Activated CD4-positive, alpha-beta T cell treated with anti-CD3 and anti-CD28 coated beads for 48 hours (primary cell): ENCODE results near the gene CALM1.
A peak's percentile ranks its signal among the peaks of the same experiment; 100 is the strongest.
"Not testable (repeated sequence)": the region's sequence is repeated elsewhere in the genome, so short reads cannot be mapped to it uniquely, and the experiment has no call there.

ENCODE experiments used
- DNase-seq: peaks from one replicate; pipeline ENCODE4 v3.0.0-alpha.2; 2020

Gene CALM1

DNA sequence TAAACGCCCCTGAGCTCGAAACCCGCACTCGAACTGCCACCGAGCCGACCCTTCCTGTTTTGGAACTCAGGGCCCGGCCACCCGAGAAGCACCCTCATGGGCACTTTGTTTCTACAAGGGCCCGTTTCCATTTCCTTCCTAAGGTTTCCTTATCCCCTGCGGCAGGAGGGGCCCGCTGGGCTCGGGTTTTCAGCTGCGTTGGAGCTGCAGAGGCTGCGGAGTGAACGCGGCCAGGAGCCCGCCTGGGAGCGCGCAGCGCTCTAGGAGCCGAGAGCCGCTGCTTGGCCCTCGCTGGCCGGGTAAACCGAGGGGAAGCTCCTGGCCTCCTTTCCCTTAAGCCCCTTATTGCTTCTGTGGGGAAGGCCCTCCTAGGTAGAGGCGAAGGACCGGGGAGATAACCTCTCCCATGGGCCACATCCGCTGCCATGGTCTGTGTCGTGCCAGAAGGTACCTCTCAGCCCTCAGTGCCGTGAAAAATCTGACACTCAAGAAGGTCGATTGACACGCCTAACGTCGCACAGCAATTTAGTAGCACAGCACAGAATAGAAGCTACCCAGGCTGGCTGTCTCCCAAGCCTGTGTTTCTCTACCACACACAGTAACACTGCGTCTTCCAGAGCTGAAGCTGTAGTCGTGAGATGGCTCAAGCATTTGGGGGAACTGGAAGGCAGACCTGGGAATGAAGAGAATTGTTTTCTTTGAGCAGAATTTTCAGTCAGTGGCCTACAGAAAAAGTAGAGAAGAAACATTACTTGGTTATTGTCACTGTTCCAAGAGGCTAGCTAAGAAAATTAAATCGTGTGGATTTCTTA, 12.9 kb upstream of the CALM1 start:
- peak; percentile 64 for DNase-seq

DNA sequence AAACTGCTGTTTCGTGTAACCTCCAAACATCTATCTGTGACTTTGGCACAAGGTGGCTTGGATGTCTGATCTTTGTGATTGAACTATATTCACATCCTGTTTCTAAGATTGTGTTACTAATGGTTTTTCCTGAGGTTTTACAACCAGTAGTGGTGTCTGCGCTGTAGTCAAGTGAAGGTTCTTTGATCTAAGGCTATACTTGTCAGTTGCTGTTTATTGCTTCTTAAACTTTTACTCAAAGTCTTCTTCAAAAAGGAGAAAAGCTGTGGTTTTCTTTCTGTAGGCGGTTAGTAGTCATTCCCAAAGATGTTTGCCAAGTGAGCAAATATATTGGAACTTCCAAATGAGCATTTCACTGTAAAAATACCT, 12.3 kb upstream of the CALM1 start:
- no peak for DNase-seq

DNA sequence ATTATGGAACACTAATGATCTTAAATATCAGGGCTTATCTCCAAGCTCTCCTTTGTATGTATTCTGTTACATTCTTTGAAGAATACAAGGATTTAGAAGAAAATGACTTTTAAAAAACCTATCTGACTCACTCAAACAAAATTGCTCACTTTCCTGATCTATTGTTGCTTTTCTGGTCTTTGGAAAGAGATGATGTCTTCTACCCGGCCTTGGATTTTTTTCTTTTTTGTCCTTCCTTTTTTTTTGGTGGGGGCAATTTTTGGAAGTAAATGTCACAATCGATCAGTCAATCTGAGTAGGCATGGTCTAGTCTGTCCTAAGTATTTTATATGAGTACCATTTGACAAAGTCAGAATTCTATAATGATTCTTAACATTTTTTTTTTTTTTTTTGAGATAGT, 10.5 kb upstream of the CALM1 start:
- no peak for DNase-seq

DNA sequence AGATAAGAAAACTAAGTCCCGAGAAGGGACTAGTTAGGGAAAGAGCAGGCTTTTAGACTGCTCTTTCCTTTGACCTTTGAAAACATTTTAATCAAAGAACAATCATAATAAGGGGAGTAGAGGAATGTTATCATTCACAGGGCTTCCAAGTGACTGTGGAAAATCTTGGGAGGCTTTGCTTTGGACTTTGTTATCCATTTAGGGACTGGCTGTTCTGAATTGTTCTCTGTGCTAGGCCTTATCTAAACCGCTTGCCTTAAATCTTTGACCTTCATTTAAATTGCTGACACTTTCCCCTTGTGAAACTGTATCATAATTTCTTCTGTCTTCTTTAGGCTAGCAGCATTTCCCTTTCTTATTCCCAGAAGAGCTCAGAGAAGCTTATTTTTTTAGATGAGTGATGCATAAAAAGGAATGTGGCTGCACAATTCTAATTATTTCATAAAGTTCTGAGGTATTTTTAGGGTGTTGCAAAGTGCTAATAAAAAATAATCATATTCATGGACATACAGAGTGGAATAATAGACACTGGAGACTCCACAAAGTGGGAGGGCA, 9.5 kb upstream of the CALM1 start:
- no peak for DNase-seq

DNA sequence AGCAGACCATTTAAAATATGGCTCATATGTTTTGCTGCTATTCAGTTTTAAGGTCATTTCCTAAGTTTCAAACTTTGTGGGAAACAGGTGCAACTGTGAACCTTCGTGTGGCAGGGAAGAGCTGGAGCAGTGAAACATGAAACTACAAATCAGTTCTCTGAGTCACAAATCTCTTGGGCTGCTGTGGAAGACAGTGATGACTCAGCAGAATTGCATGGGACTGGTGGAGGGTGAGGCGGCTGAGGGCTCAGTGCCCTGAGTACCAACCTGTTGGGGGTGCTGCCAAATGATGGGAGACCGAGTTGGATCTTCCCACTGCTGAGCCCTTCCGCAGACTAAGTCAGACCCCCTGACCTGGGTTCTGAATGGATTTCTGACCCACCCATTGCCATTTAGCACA, 8.4 kb upstream of the CALM1 start:
- peak; percentile 36 for DNase-seq

DNA sequence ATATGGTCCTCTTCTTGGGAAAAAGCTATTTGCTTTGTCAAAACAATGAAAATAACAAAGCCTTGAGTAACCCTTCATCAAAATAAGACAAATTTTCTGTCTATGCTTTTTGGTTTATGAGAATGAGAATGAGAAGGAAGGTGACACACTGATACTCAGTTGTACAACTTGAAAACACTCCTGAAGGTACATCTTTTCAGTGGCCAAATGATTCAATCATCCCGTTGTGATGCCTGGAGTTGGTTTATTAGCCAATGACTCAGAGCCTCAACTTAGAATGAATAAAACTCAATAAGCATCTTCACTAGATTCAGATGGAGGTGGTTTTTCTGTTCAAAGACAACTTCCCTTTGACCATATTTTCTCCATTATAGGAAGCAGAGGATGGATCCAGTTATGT, 7.8 kb upstream of the CALM1 start:
- DNase-seq: peak; percentile 38

DNA sequence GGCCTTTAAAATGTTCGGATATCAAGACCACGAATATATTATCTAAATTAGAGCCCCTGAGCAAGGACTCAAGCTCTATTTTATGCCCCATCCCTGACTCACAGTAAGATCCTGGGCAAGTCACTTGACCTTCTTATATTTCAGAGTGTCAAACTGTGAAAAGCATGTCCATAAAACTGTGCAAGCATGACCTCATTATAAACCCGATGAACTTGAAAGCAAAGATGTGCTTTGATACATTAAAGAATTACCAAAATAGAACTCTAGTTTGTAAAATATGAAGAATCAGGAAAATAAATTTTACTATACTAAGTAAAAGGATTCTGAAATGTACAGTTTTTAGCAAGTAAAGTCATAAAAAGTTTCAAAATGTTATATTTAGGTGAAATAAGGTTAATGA, 2.9 kb upstream of the CALM1 start:
- DNase-seq: no peak

DNA sequence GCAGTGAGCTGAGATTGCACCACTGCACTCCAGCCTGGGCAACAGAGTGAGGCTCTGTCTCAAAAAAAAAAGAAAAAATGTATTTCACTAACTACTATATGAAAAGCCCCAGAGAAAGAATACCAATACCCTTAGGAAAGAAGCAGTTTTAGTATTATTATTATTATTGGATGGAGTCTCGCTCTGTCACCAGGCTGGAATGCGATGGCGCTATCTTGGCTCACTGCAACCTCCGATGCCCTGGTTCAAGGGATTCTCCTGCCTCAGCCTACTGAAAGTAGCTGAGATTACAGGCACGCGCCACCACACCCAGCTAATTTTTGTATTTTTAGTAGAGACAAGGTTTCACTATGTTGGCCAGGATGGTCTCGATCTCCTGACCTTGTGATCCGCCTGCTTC, 2.0 kb upstream of the CALM1 start:
- DNase-seq: not testable (repeated sequence)

DNA sequence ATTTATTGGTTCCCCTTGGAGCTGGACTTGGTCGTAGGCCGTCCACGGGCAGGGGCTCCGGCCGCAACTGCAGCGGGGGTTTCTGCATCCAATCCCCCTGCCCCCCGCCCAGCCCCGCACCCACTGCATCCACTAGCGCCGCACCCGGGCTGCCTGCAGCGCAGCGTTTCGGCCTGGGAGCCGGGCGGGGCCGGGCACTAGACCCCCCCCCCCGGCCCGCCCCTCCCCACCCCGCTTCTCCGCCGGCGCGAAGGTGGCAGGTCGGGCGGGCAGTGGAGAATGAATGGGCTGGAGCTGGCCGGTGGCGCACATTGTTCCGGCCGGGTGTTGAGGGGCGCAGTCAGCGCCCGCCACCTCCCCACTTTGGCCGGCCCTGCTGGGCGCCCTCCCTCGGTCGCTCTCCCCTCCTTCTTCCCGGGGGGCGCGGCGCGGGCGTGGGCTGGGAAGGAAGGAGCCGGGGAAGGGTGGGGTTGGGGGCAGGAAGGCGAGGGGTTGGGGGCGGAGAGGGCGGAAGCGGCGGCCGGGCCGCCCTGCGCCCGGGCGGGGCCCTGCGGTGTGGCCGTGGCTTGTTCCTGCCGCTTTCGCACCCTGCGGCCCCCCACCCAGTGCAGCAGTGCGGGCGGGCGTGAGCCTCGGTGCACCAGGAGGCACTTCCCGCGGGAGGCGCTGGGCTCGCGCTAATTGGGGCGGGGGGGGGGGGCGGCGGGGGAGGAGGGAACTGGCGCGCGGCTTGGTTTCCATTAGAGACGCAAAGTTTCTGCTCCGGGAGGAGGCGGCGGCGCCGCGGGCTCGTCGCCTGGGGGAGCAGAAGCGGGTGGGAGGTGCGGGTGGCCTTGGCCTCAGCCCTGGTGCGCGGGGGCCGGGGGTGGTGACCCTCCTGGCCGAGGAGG, 841 bp downstream of the CALM1 start:
- DNase-seq: peak; percentile 73

DNA sequence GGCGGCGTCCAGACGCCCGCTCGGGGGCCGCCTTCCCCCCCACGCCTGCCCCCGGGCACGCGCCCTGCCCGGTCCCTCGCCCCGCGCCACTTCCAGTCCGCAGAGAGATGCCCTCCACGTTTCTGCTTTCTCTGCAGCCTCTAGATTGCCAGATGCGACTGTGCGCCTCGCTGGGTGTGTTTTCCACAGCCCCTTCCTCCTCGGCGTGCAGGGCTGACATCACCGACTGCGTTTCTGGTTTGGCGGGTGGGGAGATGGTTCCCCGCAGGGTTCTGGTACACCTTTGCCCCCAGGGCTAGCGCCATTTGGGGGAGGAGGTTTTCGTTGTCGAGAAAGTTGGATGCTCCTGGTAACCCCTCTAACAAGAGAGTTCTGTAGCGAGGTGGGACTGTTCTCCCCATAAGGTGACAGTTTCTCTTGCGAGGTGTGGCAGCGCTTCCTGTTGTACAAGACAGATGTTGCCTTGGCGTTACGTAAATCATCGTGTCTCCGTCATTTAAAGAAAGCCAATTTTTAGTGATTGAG, 1.5 kb downstream of the CALM1 start:
- DNase-seq: peak; percentile 72

DNA sequence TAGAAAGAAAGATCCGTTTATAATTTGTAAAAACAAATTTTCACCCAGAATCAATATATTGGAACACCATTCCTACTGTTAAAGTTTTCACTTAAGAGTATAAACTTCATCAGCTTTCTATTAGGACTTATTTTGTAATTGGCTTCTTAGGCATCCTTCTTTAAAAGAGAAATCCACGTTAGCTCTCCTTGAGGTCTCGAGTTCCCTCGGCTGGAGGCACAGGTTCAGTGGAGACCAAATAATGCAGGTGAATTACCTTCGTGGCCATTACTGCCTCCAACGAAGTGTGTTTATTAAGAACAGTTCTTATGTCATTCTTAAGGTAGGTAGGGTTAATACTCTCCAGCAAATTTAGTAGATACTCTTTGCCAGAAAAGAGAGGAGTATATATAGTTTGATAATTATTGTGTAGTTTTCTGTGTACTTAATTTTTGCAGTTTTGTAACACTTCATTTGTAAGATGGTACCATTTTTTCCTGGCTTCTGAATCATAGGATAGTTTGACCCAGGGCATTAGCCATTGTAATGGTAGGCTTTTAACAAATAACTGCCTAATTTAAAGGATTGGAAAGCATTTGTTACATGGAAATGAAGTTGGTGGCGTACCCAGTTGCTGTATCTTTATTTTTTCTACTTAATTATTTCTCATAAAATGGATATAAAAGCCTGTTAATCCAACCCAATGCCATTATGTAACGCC, 2.2 kb downstream of the CALM1 start:
- DNase-seq: no peak

DNA sequence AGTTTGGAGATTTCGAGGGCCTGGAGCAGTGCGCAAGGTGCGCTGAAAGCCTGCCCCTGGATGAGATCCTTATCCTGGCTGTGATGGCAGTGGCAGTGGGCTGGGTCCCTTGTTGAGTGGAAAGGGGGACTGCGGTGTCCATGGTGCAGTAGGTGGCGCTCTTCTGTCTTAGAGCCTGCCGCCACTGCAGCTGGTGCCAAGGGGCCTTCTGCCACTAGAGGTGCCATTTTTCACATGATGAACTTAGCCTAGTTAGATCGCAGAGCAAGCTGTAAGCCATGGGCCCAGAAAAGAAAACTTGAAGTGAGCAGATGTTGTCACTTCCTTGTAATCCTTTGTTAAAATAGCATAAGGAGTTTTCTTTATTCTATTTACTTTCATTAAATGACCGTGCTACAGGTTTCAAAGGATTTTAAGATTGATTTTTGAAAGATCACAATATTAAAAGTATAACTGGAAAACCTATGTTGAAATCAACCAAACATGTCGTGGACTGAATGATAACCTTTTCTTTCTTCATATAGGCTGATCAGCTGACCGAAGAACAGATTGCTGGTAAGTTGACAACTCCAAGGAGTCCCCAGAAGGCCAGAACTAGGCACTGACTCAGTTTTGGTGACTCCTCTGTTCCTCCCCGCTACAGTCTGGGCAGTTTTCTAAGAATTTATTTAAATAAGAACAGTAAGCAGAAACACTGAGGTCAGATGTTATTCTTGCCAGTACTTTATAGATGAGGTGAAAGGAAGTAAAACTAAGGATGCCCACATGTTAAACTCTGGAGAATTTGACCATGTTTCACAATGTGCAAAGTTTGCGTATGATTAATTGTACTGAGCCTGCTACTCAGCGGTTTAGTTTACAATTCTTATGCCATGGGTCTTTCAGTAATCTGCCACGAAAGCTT, 3.0 kb downstream of the CALM1 start:
- DNase-seq: peak; percentile 90

DNA sequence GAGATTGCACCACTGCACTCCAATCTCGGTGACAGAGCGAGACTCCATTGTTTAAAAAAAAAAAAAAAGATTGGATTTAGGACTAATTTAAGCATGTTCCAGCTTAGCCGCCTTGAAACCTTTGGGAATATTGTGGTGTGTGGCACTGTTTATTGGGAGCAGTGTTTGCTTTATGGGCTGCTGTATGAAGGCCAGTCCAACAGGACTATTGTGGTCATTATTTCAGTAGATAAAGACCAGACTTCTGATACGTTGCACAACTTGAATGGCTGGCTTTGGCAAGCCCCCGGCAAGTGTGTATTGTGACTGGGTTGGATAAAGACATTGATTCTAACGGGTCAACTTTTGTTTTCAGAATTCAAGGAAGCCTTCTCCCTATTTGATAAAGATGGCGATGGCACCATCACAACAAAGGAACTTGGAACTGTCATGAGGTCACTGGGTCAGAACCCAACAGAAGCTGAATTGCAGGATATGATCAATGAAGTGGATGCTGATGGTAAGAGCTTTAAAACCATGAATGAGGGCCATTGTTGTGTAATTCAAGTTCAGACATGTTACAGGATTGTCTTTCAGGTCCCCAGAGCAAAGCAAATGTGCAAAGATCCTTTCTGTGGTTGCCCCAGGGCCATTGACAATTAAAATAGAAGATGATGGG, 4.2 kb downstream of the CALM1 start:
- DNase-seq: no peak

DNA sequence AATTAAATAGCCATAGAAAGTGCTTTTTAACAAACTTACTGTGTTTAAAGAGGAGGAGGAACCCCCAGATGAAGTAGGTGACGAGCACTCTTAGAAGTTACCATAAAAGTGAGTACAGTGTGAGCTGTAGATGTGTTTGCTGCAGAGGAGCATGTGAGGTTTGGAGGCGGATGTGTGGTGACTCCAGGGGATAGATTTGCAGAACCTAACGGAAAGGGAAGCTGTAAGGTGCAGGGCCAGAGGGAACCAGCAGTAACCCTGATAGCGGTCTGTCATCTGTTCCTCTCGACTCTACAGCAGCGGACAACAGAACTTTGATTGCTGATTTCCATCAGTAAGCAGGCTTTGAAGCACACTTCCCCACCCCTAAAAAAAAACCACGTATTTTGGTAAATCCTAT, 5.2 kb downstream of the CALM1 start:
- no peak for DNase-seq

DNA sequence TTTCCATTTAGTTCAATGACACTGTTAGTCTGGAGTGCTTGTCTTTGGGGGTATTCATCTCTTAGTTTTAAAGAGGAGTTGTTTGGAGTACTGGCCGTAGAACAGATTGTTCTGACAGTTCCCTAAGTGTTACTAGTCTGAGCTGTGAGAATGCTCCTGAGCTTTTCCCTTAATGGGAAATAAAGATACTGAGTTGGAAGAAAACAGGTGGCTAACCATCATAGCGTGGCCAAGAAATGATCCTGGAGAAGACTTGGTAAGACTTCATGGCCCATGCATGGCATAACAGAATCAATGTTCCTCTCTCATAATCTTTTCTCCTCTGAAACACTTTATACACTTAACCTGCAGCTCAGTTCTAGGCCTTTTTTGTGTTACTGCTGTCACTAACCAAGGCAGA, 6.2 kb downstream of the CALM1 start:
- no peak for DNase-seq

DNA sequence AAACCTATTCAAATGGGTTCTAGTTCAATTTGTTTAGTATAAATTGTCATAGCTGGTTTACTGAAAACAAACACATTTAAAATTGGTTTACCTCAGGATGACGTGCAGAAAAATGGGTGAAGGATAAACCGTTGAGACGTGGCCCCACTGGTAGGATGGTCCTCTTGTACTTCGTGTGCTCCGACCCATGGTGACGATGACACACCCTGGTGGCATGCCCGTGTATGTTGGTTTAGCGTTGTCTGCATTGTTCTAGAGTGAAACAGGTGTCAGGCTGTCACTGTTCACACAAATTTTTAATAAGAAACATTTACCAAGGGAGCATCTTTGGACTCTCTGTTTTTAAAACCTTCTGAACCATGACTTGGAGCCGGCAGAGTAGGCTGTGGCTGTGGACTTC, 8.3 kb downstream of the CALM1 start:
- no peak for DNase-seq

DNA sequence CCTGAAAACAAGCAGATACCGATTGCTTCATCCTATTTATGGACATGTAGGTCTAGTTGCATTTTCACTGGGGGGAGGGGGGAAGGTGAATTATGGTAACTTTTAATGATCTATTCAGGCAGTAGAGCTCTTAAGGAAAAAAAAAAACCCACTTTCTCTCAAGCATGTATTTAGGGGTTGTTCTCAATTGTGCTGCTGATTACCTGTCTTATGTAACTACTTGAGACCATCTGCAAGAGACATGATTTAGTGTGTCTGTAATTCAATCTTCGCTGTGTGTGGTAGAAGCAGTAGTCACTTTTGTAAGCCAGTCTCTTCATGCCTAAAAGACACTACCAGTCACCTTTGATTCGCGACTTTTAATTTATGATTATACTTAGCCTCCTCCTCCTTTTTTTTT, 8.9 kb downstream of the CALM1 start:
- no peak for DNase-seq

DNA sequence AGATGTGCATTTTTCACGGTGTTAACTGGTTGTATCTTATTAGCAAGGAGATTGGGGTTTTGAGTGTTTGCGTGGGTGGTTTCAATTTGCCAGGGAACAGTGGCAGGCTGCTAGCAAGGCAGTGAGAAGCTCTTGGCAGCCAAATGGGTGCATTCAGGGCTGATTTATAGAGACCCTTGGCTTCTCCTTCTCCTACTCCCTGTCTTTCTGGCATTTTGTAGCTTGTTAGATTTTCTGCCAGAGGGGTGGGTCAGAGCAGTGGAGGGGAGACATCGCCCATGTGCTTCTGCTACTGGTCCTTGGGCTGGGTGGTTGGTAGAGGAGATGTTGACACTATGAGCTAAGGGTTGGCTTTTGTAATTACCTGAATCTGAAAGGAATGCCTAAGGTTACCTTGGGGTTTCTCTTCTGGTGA, 9.6 kb downstream of the CALM1 start:
- DNase-seq: no peak

DNA sequence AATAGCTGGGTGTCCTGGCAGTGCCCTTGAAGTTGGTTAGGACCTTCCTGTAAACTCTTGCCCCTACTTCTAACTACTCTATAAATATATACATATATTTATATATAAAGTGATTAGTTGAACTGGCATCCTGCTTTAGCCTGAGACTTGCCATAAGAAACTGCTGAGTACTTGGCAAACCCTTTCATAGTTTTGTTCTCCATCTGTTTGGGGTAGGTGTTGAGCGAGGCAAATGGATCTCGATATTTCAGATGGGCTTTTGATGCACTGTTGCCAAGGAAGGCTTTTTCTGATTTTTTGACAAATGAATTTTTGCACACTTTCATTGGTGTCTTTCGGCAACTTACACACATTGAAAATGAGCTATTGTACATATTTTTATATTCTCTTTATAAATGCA, 10.4 kb downstream of the CALM1 start:
- DNase-seq: no peak

DNA sequence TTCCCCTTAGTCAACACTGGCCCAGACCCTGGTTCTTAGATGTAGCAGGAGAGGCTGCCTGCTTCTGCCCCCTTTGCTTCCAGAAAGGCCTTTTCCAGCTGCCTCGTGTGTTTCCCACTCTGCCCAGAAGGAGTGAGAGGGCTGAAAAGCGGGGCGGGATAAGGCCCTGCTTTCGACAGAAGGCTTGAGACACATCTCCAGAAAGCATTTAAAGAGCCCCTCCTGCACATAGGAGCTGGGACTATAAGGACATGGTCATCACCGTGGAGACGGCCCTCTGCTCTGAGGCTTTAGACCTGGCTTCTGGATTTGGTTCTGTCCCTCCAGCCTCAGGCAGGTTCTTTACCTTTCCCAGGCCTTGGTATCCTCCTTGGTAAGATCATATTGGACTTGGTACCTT, 11.9 kb downstream of the CALM1 start:
- no peak for DNase-seq

DNA sequence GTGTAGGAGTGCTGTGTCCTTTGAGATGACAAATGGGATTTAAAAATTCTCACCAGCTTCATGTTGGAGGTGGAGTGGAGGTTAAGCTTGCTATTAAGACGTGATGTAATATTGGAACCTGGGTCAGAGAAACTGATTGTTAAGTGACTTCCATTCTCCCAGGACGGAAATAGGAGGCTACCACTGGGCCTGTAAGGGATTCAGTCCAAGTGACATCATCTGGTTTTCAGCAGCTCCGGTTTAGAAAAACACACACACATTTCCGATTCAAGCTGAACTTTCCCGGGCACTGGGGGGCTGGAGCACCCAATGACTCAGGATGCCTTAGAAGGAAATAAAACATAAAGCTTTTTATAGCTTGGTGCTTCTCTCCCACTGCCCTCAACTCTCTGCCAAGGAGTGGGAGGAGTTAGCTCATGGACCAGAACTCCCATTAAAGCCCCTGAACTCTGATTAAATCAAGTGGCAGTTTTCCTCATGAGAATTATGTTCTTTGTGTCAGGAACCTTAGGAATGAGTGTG, 12.4 kb downstream of the CALM1 start:
- DNase-seq: no peak
